A549 treated with ZK216348 at 1 μM for 4 hours (cell line): Measurements from ENCODE around the gene UNC119B. TPM values are rescaled to one million over a fixed set of nuclear protein-coding genes. Genes with fewer than 3 reads are reported as not detected.

Experiments used
- total RNA-seq: library from RNA; stranded (reverse); fragments of 200-300 nt; extraction: Qiagen RNA extraction; gene quantifications from 5 replicates; pipeline ENCODE4 v1.2.3, GENCODE V29; 2022; ENCODE audit warnings: low read depth

UNC119B gene
- total RNA-seq: 22.6 to 30.1 TPM (median 26.6 TPM) in 5 replicates

DNA sequence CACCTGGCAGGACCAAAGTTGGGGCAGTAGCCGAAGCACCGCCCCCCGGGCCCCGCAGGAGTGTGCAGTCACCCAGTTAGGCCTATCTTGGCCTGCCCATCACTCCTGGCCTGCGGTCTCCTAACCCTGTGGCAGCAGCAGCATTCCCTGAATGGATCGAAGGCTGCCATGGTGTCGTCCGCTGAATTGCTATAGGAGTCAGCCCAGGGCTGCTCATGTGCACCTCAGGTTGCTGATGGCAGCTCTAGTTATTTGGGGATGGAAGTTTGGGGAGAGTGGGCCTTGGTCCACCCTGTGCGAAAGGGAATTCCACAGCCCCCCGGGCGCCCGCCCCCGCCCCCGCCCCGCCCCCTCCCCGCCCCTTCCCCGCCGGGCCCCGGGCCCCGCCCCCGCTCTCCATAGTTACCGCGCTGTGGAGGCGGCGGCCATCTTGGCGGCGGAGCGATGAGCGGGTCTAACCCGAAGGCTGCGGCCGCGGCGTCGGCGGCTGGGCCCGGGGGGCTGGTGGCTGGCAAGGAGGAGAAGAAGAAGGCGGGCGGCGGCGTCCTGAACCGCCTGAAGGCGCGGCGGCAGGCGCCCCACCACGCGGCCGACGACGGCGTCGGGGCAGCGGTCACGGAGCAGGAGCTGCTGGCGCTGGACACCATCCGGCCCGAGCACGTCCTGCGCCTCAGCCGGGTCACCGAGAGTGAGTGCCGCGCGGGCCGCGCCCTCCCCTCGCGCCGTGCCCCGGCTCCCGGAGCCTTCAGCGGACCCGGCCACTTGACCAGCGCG, at the start of gene UNC119B:
TSS of gene UNC119B (plus strand) at position 428 of the 774 bp plus-strand sequence. CDS start at position 445, 17 bp downstream.

GRCh38 chr12:120686690-120687577, 23.3 kb upstream of the UNC119B start, which contains the start of gene MLEC:
TSS of gene MLEC (plus strand) at chr12:120687149. CDS start at chr12:120687297, 148 bp downstream.

GRCh38 chr12:120725659-120726509, 15.6 kb downstream of the UNC119B start, which contains the start of gene ACADS:
TSS of gene ACADS (plus strand) at chr12:120725826. CDS start at chr12:120725886, 60 bp downstream.

Other genes starting within 250 kb of the UNC119B start
- gene SRSF9, start 240.7 kb upstream of the UNC119B start, total RNA-seq: 197 to 241 TPM (median 226 TPM) in 5 replicates
- gene DYNLL1, start 214.3 kb upstream of the UNC119B start, total RNA-seq: 592 to 753 TPM (median 641 TPM) in 5 replicates
- 24.4 to 30.2 TPM (median 25.9 TPM) in 5 replicates for gene COQ5, start 181.3 kb upstream of the UNC119B start, total RNA-seq
- gene RNF10, start 176.1 kb upstream of the UNC119B start, total RNA-seq: 99.9 to 108 TPM (median 101 TPM) in 5 replicates
- gene POP5, start 129.1 kb upstream of the UNC119B start, total RNA-seq: 44.5 to 57.8 TPM (median 51.4 TPM) in 5 replicates
- gene CABP1, start 69.8 kb upstream of the UNC119B start, total RNA-seq: 0.22 to 0.57 TPM (median 0.27 TPM) in 4 of 5 replicates, not detected in the other
- 80.1 to 125 TPM (median 93.4 TPM) in 5 replicates for gene MLEC, start 23.3 kb upstream of the UNC119B start, total RNA-seq
- gene ACADS, start 15.4 kb downstream of the UNC119B start, total RNA-seq: 5.8 to 12.0 TPM (median 9.9 TPM) in 5 replicates
- 31.8 to 52.9 TPM (median 46.9 TPM) in 5 replicates for gene SPPL3, start 193.9 kb downstream of the UNC119B start, total RNA-seq